Measurements from ENCODE around the gene GSTO2.

GSTO2 gene

DNA sequence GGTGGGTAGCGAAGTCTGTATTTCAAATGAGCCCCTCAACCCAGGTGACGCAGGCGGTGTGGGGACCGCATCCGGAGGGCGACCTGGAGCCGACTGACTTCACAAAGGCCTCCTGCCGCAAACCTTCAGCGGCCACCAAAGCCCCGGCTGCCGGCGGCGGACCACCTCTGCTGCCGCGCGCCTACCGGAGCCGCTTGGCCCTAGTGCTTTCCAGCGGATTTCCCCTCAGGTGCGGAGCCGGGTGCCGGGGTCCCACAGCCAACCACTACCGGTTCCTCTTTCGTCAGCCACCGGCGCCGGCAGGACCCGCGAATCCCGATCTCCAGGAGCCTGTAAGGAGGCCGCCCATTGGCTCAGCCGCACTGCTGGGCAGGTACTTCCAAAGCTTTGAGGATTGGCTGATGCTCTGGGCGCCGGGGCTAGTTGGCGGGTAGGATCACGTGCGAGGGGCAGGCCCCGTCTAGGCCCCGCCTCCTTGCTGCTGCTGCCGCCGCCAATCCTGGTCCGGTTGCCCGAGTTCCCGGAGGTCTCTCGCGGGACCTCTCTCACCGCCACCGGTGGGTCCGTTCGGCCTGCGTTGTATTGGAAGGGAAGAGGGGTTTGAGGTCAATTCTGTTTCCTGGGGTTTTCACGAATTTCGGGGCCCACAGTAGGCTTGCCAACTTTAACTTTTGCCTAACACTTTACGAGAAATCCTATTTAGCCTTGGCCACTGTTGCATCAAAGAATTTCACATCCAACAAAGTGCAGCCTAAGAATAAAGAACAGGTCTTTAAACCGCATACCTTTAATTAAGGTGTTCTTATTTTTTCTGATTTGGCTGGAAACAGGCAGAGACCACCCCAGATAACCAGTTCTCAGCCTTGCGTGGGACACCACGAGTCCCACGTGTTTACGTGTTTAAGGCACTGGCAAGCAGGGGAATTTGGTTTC is at the start of gene GSTO2:
Gene GSTO2, plus strand, starts transcription at position 472 of the 933 bp plus-strand sequence. CDS start 5,732 bp downstream, outside the sequence.
- peaks cover 19 to 46% of the 10 kb centered on the region in 2 experiments for H3K36me3 ChIP-seq (ENCODE audit: control insufficient read depth in 2 of 2, insufficient read depth in 1 of 2, low read length in 2 of 2)
- H3K4me3 ChIP-seq (ENCODE audit: low read depth, low read length), result peak within 1 kb of the TSS; percentile 94
- POLR2A ChIA-PET, result interaction anchor here (0.6 to 4.0 kb wide), 8 partner anchors 8 to 1445 kb away, joined by 3 to 44 read pairs (median 4); partner anchors contain the start of genes CFAP58, GSTO1 and ITPRIP
- CTCF ChIA-PET, result interaction anchor here (0.6 to 2.7 kb wide), 4 partner anchors 20 to 283 kb away, joined by 3 to 13 read pairs (median 4); partner anchors contain the start of gene CFAP43
- 0 out of 2 replicates have a peak, but pooled peaks cover 2% of the 10 kb centered on the region for H3K4me1 ChIP-seq (ENCODE audit: control insufficient read depth, insufficient read depth, low read length)
- H3K27ac ChIP-seq (ENCODE audit: extremely low read depth, low read depth, low read length), result peak within 1 kb of the TSS; percentile 13; the same call in 1 of the 2 replicates
- H3K9me3 ChIP-seq (ENCODE audit: control insufficient read depth, insufficient read depth, low read depth, low read length), result no peaks in the 10 kb centered on the region
- TF ChIP-seq ZNF223 (tag by site-specific recombination; IDR thresholded peaks at IDR 0.05), result no peak
- TF ChIP-seq ZNF560 (tag by site-specific recombination; IDR thresholded peaks at IDR 0.05; ENCODE audit: borderline replicate concordance), result no peak
- TF ChIP-seq, protein P1, sequence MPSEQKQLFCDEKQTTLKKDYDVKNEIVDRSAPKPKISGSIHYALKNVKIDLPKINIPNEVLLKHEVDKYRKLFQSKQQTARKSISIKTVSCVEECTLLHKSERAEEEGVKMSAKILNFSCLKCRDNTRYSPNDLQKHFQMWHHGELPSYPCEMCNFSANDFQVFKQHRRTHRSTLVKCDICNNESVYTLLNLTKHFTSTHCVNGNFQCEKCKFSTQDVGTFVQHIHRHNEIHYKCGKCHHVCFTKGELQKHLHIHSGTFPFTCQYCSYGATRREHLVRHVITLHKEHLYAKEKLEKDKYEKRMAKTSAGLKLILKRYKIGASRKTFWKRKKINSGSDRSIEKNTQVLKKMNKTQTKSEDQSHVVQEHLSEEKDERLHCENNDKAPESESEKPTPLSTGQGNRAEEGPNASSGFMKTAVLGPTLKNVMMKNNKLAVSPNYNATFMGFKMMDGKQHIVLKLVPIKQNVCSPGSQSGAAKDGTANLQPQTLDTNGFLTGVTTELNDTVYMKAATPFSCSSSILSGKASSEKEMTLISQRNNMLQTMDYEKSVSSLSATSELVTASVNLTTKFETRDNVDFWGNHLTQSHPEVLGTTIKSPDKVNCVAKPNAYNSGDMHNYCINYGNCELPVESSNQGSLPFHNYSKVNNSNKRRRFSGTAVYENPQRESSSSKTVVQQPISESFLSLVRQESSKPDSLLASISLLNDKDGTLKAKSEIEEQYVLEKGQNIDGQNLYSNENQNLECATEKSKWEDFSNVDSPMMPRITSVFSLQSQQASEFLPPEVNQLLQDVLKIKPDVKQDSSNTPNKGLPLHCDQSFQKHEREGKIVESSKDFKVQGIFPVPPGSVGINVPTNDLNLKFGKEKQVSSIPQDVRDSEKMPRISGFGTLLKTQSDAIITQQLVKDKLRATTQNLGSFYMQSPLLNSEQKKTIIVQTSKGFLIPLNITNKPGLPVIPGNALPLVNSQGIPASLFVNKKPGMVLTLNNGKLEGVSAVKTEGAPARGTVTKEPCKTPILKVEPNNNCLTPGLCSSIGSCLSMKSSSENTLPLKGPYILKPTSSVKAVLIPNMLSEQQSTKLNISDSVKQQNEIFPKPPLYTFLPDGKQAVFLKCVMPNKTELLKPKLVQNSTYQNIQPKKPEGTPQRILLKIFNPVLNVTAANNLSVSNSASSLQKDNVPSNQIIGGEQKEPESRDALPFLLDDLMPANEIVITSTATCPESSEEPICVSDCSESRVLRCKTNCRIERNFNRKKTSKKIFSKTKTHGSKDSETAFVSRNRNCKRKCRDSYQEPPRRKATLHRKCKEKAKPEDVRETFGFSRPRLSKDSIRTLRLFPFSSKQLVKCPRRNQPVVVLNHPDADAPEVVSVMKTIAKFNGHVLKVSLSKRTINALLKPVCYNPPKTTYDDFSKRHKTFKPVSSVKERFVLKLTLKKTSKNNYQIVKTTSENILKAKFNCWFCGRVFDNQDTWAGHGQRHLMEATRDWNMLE (tag by site-specific recombination; conservative IDR thresholded peaks at IDR 0.05; ENCODE audit: low read depth), result peak; percentile 16
- peak; percentile 39; the same call in 1 of the 2 replicates for TF ChIP-seq ZXDB (tag by site-specific recombination; IDR thresholded peaks at IDR 0.05)
- peak; percentile 26; the same call in 1 of the 2 replicates for TF ChIP-seq ZNF843 (tag by site-specific recombination; IDR thresholded peaks at IDR 0.05)
- peak; percentile 19; the same call in 1 of the 2 replicates for TF ChIP-seq ZNF394 (tag by site-specific recombination; IDR thresholded peaks at IDR 0.05; ENCODE audit: borderline replicate concordance)
- TF ChIP-seq ZNF341 (tag by site-specific recombination; IDR thresholded peaks at IDR 0.05; ENCODE audit: low read depth), result no peak
- peak; percentile 21 for TF ChIP-seq ZNF600 (tag by site-specific recombination; IDR thresholded peaks at IDR 0.05)
- TF ChIP-seq, protein P2, sequence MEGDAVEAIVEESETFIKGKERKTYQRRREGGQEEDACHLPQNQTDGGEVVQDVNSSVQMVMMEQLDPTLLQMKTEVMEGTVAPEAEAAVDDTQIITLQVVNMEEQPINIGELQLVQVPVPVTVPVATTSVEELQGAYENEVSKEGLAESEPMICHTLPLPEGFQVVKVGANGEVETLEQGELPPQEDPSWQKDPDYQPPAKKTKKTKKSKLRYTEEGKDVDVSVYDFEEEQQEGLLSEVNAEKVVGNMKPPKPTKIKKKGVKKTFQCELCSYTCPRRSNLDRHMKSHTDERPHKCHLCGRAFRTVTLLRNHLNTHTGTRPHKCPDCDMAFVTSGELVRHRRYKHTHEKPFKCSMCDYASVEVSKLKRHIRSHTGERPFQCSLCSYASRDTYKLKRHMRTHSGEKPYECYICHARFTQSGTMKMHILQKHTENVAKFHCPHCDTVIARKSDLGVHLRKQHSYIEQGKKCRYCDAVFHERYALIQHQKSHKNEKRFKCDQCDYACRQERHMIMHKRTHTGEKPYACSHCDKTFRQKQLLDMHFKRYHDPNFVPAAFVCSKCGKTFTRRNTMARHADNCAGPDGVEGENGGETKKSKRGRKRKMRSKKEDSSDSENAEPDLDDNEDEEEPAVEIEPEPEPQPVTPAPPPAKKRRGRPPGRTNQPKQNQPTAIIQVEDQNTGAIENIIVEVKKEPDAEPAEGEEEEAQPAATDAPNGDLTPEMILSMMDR (tag by site-specific recombination; IDR thresholded peaks at IDR 0.05), result 0 out of 2 replicates have a peak, but pooled peaks have one; percentile 9
- no peak for TF ChIP-seq ZNF664 (tag by site-specific recombination; IDR thresholded peaks at IDR 0.05)
- no peak for TF ChIP-seq ZNF146 (tag by site-specific recombination; IDR thresholded peaks at IDR 0.05)
- peak; percentile 75; the same call in 1 of the 2 replicates for TF ChIP-seq ZNF629 (tag by site-specific recombination; IDR thresholded peaks at IDR 0.05)
- TF ChIP-seq, protein P3, sequence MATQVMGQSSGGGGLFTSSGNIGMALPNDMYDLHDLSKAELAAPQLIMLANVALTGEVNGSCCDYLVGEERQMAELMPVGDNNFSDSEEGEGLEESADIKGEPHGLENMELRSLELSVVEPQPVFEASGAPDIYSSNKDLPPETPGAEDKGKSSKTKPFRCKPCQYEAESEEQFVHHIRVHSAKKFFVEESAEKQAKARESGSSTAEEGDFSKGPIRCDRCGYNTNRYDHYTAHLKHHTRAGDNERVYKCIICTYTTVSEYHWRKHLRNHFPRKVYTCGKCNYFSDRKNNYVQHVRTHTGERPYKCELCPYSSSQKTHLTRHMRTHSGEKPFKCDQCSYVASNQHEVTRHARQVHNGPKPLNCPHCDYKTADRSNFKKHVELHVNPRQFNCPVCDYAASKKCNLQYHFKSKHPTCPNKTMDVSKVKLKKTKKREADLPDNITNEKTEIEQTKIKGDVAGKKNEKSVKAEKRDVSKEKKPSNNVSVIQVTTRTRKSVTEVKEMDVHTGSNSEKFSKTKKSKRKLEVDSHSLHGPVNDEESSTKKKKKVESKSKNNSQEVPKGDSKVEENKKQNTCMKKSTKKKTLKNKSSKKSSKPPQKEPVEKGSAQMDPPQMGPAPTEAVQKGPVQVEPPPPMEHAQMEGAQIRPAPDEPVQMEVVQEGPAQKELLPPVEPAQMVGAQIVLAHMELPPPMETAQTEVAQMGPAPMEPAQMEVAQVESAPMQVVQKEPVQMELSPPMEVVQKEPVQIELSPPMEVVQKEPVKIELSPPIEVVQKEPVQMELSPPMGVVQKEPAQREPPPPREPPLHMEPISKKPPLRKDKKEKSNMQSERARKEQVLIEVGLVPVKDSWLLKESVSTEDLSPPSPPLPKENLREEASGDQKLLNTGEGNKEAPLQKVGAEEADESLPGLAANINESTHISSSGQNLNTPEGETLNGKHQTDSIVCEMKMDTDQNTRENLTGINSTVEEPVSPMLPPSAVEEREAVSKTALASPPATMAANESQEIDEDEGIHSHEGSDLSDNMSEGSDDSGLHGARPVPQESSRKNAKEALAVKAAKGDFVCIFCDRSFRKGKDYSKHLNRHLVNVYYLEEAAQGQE (tag by site-specific recombination; IDR thresholded peaks at IDR 0.05), result 0 out of 2 replicates have a peak, but pooled peaks have one; percentile 47
- TF ChIP-seq ZNF175 (tag by site-specific recombination; IDR thresholded peaks at IDR 0.05), result no peak
- TF ChIP-seq ZNF792 (tag by site-specific recombination; IDR thresholded peaks at IDR 0.05), result no peak
- TF ChIP-seq ZNF324 (tag by site-specific recombination; IDR thresholded peaks at IDR 0.05), result no peak; the same call in 1 of the 2 replicates
- no peak for TF ChIP-seq SCRT1 (tag by site-specific recombination; IDR thresholded peaks at IDR 0.05; ENCODE audit: borderline replicate concordance)
- peak; percentile 20; the same call in 1 of the 2 replicates for TF ChIP-seq ZNF184 (tag by site-specific recombination; IDR thresholded peaks at IDR 0.05)
- no peak for TF ChIP-seq ZNF292 (tag by site-specific recombination; IDR thresholded peaks at IDR 0.05; ENCODE audit: borderline replicate concordance, low read depth)
- no peak for TF ChIP-seq KLF8 (tag by site-specific recombination; IDR thresholded peaks at IDR 0.05)
- TF ChIP-seq SP2 (tag by site-specific recombination; IDR thresholded peaks at IDR 0.05), result peak; percentile 99
- no peak for TF ChIP-seq HOXA7 (CRISPR knock-in tag; IDR thresholded peaks at IDR 0.05; ENCODE audit: borderline replicate concordance)
- TF ChIP-seq ZNF768 (tag by site-specific recombination; IDR thresholded peaks at IDR 0.05), result no peak
- peak; percentile 67 for TF ChIP-seq ZFP37 (tag by site-specific recombination; IDR thresholded peaks at IDR 0.05)
